Dedifferentiated amniotic fluid mesenchymal stem cell (primary cell): ENCODE measurements around the gene FAM161A.

Experiments used
- DNase-seq: peaks from one replicate; pipeline ENCODE4 v3.0.0-alpha.2; 2016; ENCODE audit errors: extremely low spot score

FAM161A gene

GRCh38 chr2:61784643-61785042 is 69.2 kb downstream of the FAM161A start:
- DNase-seq: no peak

GRCh38 chr2:61775956-61776570 is 77.8 kb downstream of the FAM161A start:
- no peak for DNase-seq
